ENCODE data around the gene ANO4.

ANO4 gene

DNA sequence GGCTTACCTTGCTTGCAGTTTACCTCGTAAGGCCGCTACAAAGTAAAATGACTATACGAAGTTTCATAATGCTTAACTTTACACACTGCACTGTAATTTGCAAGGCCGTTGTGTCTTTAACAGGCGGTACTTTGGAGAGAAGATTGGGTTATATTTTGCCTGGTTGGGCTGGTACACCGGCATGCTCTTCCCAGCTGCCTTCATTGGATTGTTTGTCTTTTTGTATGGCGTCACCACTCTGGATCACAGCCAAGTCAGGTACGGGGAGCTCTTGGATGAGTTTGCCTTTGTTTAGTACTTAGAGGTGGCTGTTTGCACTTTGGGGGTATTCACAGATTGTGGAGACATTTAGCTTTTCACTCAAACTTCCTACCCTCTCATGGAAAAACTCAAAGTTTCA lies 247.6 kb downstream of the ANO4 start:
- no peaks in the 10 kb centered on the region for H3K4me1 ChIP-seq (ENCODE audit: insufficient read depth, low read length)
- H3K27me3 ChIP-seq (ENCODE audit: insufficient read depth, low read length, poor library complexity), result no peaks in the 10 kb centered on the region
- no peak for TF ChIP-seq EZH2 (IDR thresholded peaks at IDR 0.05; ENCODE audit: borderline replicate concordance, low read depth, low read length, severe bottlenecking)
- TF ChIP-seq, protein P1, sequence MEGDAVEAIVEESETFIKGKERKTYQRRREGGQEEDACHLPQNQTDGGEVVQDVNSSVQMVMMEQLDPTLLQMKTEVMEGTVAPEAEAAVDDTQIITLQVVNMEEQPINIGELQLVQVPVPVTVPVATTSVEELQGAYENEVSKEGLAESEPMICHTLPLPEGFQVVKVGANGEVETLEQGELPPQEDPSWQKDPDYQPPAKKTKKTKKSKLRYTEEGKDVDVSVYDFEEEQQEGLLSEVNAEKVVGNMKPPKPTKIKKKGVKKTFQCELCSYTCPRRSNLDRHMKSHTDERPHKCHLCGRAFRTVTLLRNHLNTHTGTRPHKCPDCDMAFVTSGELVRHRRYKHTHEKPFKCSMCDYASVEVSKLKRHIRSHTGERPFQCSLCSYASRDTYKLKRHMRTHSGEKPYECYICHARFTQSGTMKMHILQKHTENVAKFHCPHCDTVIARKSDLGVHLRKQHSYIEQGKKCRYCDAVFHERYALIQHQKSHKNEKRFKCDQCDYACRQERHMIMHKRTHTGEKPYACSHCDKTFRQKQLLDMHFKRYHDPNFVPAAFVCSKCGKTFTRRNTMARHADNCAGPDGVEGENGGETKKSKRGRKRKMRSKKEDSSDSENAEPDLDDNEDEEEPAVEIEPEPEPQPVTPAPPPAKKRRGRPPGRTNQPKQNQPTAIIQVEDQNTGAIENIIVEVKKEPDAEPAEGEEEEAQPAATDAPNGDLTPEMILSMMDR (IDR thresholded peaks at IDR 0.05; ENCODE audit: borderline replicate concordance, extremely low read depth, low read length, poor library complexity, severe bottlenecking), result no peak
- H3K79me2 ChIP-seq (ENCODE audit: insufficient read depth, low read length), result no peaks in the 10 kb centered on the region
- no peak overlapping the region for H2AFZ ChIP-seq (ENCODE audit: low read depth, low read length)
- no peak overlapping the region for H3K4me3 ChIP-seq (ENCODE audit: low read depth in 1 of 2, low read length in 2 of 2)
- H3K9ac ChIP-seq (ENCODE audit: low read depth, low read length), result no peak overlapping the region
- H3K27ac ChIP-seq (ENCODE audit: low read length), result no peak overlapping the region
- no peak for ATAC-seq (ENCODE audit: insufficient read depth, low read depth)
- H3K4me2 ChIP-seq (ENCODE audit: insufficient read depth, low read length), result no peak overlapping the region
- no peaks in the 10 kb centered on the region for H4K20me1 ChIP-seq (ENCODE audit: insufficient read depth, low read length)
- no peaks in the 10 kb centered on the region for H3K9me3 ChIP-seq (ENCODE audit: insufficient read depth, low read length, severe bottlenecking)
- DNase-seq, result no peak
- H3K36me3 ChIP-seq (ENCODE audit: insufficient read depth, low read length), result no peaks in the 10 kb centered on the region

DNA sequence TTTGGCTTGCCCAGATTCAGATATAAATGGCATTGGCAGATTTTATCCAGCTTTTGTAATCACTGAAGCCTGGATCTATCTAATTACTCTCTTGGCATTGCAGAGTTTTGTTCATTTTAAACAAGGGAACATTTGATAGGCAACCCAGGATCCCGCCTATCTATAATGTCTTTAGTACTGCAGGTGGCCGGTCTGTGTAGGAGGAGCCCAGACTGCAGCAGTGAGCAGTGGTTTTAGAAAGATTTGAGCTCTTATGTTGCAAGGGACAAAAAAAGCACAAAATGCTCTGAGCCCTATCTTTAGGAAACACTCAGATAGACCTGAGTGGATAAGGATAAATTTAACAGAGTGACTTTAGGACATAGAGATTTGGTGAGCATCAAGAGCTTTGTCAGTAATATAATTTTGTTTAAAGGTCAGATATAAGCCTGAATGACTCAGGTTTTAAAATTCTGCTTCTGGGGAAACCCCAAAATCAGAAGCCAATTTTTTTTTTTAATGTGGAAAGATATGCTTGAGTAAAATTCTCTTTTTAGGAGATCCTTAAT lies 250.0 kb downstream of the ANO4 start:
- no peak overlapping the region for H3K4me3 ChIP-seq (ENCODE audit: low read depth in 1 of 2, low read length in 2 of 2)
- no peak overlapping the region for H2AFZ ChIP-seq (ENCODE audit: low read depth, low read length)
- H3K9me3 ChIP-seq (ENCODE audit: insufficient read depth, low read length, severe bottlenecking), result no peaks in the 10 kb centered on the region
- H3K4me2 ChIP-seq (ENCODE audit: insufficient read depth, low read length), result no peak overlapping the region
- no peak overlapping the region for H3K27ac ChIP-seq (ENCODE audit: low read length)
- no peak for ATAC-seq (ENCODE audit: insufficient read depth, low read depth)
- H4K20me1 ChIP-seq (ENCODE audit: insufficient read depth, low read length), result no peaks in the 10 kb centered on the region
- H3K9ac ChIP-seq (ENCODE audit: low read depth, low read length), result no peak overlapping the region
- TF ChIP-seq EZH2 (IDR thresholded peaks at IDR 0.05; ENCODE audit: borderline replicate concordance, low read depth, low read length, severe bottlenecking), result no peak
- TF ChIP-seq, protein P1 (IDR thresholded peaks at IDR 0.05; ENCODE audit: borderline replicate concordance, extremely low read depth, low read length, poor library complexity, severe bottlenecking), result no peak
- no peaks in the 10 kb centered on the region for H3K27me3 ChIP-seq (ENCODE audit: insufficient read depth, low read length, poor library complexity)
- no peaks in the 10 kb centered on the region for H3K4me1 ChIP-seq (ENCODE audit: insufficient read depth, low read length)
- H3K36me3 ChIP-seq (ENCODE audit: insufficient read depth, low read length), result no peaks in the 10 kb centered on the region
- no peak for DNase-seq
- H3K79me2 ChIP-seq (ENCODE audit: insufficient read depth, low read length), result no peaks in the 10 kb centered on the region

DNA sequence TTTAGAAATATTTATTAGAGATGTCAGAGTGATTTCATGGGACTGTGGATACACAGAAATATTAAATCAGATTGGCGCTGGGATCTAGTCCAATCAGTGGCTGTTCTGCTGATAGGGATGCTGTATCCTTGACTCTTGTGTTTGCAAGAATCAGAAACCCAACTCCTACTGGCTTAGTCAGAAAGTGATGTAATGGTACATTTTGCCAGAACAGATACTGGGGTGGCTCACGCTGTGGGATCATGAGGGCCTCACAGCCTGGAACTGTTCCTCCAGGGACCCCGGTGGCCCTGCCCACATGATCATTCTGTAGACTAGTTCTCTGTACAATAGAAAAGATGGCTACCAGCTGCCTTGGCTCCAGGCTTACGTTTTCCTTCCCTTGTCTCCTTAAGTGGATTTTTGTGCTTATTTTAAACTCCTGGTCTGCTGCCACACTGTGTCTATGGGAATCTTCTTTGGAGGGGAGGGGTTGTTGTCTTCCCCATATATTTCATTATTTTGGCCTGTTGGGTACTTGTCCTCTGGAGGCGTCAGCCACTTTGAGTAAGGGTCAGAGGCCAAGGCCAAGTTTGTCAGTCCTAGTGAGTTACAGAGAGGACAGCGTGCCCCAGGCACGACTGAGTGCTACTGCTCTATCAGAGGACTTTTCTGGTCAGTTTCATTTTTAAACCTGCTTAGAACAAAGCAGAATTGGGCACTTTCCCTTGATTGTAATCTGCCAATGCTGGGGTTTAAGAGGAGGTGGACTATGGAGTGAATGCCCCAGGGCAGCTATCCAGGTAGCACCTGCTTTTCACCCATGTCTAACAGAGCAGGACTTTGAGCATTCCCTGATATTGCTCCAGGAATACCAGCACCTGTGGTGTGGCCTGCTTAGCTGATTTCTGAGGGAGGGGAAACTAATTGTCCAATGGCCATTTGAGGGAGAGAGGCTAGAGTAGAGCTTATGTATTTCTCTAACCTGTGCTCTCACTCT lies 251.2 kb downstream of the ANO4 start:
- no peak overlapping the region for H3K9ac ChIP-seq (ENCODE audit: low read depth, low read length)
- H3K9me3 ChIP-seq (ENCODE audit: insufficient read depth, low read length, severe bottlenecking), result no peaks in the 10 kb centered on the region
- H3K36me3 ChIP-seq (ENCODE audit: insufficient read depth, low read length), result no peaks in the 10 kb centered on the region
- no peaks in the 10 kb centered on the region for H3K27me3 ChIP-seq (ENCODE audit: insufficient read depth, low read length, poor library complexity)
- no peak overlapping the region for H3K27ac ChIP-seq (ENCODE audit: low read length)
- no peak overlapping the region for H2AFZ ChIP-seq (ENCODE audit: low read depth, low read length)
- H3K4me2 ChIP-seq (ENCODE audit: insufficient read depth, low read length), result no peak overlapping the region
- DNase-seq, result no peak
- H3K4me1 ChIP-seq (ENCODE audit: insufficient read depth, low read length), result no peaks in the 10 kb centered on the region
- no peaks in the 10 kb centered on the region for H4K20me1 ChIP-seq (ENCODE audit: insufficient read depth, low read length)
- TF ChIP-seq, protein P1 (IDR thresholded peaks at IDR 0.05; ENCODE audit: borderline replicate concordance, extremely low read depth, low read length, poor library complexity, severe bottlenecking), result no peak
- no peak for TF ChIP-seq EZH2 (IDR thresholded peaks at IDR 0.05; ENCODE audit: borderline replicate concordance, low read depth, low read length, severe bottlenecking)
- ATAC-seq (ENCODE audit: insufficient read depth, low read depth), result no peak
- no peaks in the 10 kb centered on the region for H3K79me2 ChIP-seq (ENCODE audit: insufficient read depth, low read length)
- no peak overlapping the region for H3K4me3 ChIP-seq (ENCODE audit: low read depth in 1 of 2, low read length in 2 of 2)
